HepG2 (cell line): ENCODE results near the gene ATRN.

Experiments used
- GABPA ChIP-seq, 2 experiments: IDR thresholded peaks; 2 replicates each; pipeline ENCODE4 v1.6.1; 2011 to 2016; ENCODE audit warnings: low read depth in 2 of 2, low read length in 1 of 2, missing biosample characterization in 1 of 2, missing genetic modification characterization in 1 of 2
- GMEB2 ChIP-seq: IDR thresholded peaks from 2 replicates; pipeline ENCODE4 v1.6.1; 2016; ENCODE audit warnings: missing biosample characterization, missing genetic modification reagents, low read depth
- ZFP37 ChIP-seq: sonication (generic); formaldehyde crosslinking; IDR thresholded peaks from 2 replicates; pipeline ENCODE4 v1.4.0; 2020; ENCODE audit warnings: missing genetic modification reagents, borderline replicate concordance
- TF ChIP-seq, protein P1 (sequence below): sonication (generic); formaldehyde crosslinking; IDR thresholded peaks from 2 replicates; pipeline ENCODE4 v1.5.1; 2020; ENCODE audit warnings: mild to moderate bottlenecking, missing genetic modification reagents, moderate library complexity

GRCh38 chr20:3553663-3554062, 82.8 kb downstream of the ATRN start:
- no peak for TF ChIP-seq GABPA (IDR thresholded peaks at IDR 0.05; ENCODE audit: low read depth, low read length)
- no peak for TF ChIP-seq GABPA (CRISPR knock-in tag; IDR thresholded peaks at IDR 0.05; ENCODE audit: low read depth)
- TF ChIP-seq GMEB2 (CRISPR knock-in tag) = no peak
- TF ChIP-seq ZFP37 = no peak
- TF ChIP-seq, protein P1, sequence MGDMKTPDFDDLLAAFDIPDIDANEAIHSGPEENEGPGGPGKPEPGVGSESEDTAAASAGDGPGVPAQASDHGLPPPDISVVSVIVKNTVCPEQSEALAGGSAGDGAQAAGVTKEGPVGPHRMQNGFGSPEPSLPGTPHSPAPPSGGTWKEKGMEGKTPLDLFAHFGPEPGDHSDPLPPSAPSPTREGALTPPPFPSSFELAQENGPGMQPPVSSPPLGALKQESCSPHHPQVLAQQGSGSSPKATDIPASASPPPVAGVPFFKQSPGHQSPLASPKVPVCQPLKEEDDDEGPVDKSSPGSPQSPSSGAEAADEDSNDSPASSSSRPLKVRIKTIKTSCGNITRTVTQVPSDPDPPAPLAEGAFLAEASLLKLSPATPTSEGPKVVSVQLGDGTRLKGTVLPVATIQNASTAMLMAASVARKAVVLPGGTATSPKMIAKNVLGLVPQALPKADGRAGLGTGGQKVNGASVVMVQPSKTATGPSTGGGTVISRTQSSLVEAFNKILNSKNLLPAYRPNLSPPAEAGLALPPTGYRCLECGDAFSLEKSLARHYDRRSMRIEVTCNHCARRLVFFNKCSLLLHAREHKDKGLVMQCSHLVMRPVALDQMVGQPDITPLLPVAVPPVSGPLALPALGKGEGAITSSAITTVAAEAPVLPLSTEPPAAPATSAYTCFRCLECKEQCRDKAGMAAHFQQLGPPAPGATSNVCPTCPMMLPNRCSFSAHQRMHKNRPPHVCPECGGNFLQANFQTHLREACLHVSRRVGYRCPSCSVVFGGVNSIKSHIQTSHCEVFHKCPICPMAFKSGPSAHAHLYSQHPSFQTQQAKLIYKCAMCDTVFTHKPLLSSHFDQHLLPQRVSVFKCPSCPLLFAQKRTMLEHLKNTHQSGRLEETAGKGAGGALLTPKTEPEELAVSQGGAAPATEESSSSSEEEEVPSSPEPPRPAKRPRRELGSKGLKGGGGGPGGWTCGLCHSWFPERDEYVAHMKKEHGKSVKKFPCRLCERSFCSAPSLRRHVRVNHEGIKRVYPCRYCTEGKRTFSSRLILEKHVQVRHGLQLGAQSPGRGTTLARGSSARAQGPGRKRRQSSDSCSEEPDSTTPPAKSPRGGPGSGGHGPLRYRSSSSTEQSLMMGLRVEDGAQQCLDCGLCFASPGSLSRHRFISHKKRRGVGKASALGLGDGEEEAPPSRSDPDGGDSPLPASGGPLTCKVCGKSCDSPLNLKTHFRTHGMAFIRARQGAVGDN (CRISPR knock-in tag) = no peak
